ENCODE data around the gene SH2B3. TPM values are rescaled to one million over a fixed set of nuclear protein-coding genes. Genes with fewer than 3 reads are reported as not detected.
A peak's percentile ranks its signal among the peaks of the same experiment; 100 is the strongest.
"Not testable (repeated sequence)": the region's sequence is repeated elsewhere in the genome, so short reads cannot be mapped to it uniquely, and the experiment has no call there.

SH2B3 gene
- polyA plus RNA-seq (ENCODE audit: insufficient read depth in 1 of 5, insufficient read length in 5 of 5, low replicate concordance in 1 of 5) = 10 to 100 TPM; 17.4 to 20.7 (median 20.4) TPM
- long read RNA-seq, donor 1, full-length matches to known transcripts = 4 of 4 reads
- long read RNA-seq, donor 1, partial matches to known transcripts = 0 of 4 reads
- long read RNA-seq, donor 1, other reads (novel, unspliced or antisense) = 0 of 4 reads
- long read RNA-seq, donor 2 = 0 reads
- long read RNA-seq, donor 3, full-length matches to known transcripts = 1 of 1 reads
- long read RNA-seq, donor 3, partial matches to known transcripts = 0 of 1 reads
- long read RNA-seq, donor 3, other reads (novel, unspliced or antisense) = 0 of 1 reads
- long read RNA-seq, donor 4, partial matches to known transcripts = 12 of 12 reads
- long read RNA-seq, donor 4, other reads (novel, unspliced or antisense) = 0 of 12 reads
- long read RNA-seq, donor 5, full-length matches to known transcripts = 3 of 3 reads
- long read RNA-seq, donor 5, partial matches to known transcripts = 0 of 3 reads
- long read RNA-seq, donor 5, other reads (novel, unspliced or antisense) = 0 of 3 reads
- long read RNA-seq, donor 6, full-length matches to known transcripts = 1 of 25 reads
- long read RNA-seq, donor 6, partial matches to known transcripts = 24 of 25 reads
- long read RNA-seq, donor 6, other reads (novel, unspliced or antisense) = 0 of 25 reads
- long read RNA-seq, donor 7, full-length matches to known transcripts = 1 of 1 reads
- long read RNA-seq, donor 7, partial matches to known transcripts = 0 of 1 reads
- long read RNA-seq, donor 7, other reads (novel, unspliced or antisense) = 0 of 1 reads
- long read RNA-seq, donor 8, full-length matches to known transcripts = 1 of 1 reads
- long read RNA-seq, donor 8, partial matches to known transcripts = 0 of 1 reads
- long read RNA-seq, donor 8, other reads (novel, unspliced or antisense) = 0 of 1 reads

- DNase-seq = no peak
Measured at GRCh38 chr12:111405859-111406473, at the start of gene SH2B3. Gene SH2B3, plus strand, starts transcription at chr12:111405923. Its CDS starts 12,223 bp downstream, at chr12:111418146.

DNA sequence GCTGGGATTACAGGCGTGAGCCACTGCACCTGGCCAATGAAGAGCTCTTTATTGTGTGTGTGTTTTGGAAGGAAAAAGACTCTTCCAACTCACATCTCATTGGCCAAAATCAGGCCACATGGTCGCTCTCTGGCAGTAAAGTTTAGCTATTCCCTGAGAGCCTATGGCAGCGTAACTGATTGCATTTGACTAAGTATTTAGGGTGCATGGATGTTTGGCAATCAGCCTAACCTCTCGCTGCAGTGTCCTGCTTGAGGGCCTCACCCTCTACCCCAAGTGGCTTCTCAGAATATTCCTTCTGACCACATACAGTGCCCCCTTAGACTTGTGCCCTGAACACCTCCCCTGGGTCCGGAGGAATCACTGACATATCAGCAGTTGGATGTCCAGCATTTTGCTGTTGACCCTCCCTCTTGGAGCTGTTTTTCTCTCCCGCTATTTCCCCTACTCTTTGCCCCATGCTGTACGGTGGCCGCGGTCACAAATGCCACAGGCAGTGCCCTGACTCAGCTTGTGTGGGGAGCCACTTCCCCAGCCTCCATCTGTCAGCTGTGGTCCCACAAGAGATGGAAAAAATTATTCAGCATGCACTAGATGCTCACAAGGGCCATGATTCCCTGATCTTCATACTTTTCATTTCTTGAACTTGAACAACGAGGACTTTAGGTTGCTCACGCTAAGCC lies 46.4 kb upstream of the SH2B3 start:
- no peak for DNase-seq

DNA sequence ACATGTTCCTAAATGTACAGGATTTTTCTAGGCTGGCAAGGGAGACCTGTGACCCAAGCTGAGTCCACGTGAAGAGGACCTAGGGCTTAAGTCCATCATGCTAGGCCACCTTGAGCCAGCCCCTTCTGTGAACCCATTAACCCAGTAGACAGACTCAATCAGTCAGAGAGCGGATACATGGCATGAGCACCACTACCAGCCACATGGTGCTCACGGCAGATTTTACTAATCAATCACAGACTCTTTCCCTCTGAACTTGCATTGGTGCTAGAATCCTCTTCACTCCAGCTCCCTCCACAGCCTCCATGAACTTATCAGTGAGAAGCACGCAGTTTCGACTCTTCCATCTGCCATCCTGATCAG lies 45.8 kb upstream of the SH2B3 start:
- no peak for DNase-seq

GRCh38 chr12:111360325-111360930 lies 45.3 kb upstream of the SH2B3 start:
- no peak for DNase-seq

DNA sequence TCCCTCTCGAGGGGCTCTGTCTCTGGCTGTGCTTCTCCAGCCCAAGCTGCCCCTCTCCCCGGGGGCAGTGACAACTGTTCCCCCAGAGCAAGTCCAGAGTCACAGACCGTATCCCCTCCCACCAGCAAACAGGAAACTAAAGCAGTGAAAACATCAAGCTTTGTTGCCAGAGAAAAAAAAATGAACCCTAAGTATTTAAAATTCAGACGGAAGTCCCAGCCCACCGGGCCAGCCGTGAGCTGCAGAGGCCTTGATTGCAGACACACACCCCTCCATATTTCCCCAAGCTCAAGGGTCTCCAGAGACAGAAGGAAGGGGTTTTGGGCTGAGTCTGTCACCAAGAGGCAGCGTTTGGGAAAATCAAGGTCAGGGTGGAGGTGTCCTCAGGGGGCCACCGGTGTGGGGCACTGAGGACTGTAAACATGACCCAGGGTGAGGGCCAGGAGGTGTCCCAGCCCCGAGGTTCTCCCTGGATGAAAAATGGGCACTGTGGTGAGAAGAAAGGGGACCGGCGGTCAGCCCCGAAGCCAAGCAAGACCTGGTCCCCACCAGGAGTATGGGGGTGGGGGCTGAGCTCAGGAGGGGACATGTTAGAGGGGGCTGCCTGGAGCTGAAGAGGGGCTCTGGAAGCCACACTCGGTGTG lies 44.5 kb upstream of the SH2B3 start:
- DNase-seq = no peak

DNA sequence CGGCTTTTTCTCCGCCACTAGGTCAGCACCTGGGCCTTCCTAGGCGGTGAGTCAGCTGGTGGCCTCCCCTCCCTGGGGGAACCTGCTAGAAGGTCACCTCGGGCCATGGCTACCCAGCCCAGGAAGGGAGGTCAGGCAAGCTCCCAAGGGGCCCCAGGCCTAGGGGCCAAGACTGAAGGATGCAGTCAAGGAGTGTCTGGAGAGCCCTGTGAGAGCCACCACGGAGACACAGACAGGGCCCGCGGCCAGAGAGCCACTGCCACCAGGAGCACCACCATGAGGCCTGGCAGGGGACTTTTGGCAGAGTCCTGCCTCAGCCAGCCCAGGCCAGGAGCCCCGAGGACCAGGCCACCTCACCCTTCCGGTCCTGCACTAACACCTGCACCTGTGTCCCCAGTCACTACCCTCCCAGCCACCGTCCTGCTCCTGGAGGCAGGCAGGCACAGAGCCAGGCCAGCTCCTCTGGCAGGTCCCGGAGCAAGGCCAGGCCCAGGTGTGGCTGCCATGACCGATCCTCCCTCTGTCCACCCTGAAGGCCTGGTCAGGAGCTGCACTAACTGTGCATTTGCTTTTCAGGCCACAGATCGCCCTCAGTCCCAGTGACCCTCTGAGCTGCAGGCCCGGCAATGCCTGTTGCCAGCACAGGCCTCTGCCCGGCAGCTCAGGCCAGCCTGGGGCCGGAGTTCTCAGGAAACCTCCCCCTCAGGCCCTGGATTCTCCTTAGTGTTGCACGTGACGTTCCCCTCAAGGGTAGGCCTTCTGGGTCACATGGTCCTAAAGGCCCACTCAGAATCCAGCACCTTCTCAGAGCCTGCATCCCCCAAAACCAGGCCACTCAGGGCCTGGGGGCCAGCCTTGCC lies 43.8 kb upstream of the SH2B3 start:
- DNase-seq = no peak

DNA sequence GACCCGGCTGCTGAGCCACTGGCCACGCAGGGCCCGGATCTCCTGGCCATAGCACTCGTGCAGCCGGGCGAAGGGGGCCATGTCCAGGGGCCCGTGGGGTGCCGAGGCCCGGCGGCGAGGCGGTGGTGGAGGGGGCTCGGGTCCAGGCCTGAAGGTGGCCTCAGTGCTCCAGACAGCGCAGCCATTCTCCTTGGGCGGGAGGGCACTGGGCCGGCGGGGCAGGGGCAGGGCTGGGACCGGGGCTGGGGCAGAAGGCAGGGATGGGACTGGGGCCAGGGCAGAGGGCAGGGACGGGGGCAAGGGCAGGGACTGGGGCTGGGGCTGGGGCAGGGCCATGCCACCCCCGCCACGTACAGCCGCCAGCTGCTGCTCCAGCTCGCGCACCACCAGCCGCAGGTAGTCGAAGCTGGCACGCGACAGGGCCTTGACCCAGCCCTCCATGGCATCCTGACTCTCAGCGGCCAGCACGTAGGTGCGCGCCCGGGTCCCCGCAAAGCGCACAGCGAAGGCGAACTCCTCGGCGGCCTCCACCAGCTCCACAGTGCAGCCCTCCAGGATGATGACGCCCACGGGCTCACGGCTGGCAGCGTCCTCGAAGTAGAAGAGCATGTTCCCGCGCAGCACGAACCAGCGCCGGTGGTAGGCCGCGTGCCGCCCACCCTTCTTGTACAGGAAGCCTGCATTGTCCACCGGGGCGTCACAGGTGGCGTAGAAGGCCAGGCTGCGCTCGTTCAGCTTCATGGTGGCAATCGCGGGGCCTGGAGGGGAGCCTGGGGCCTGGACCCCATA lies 42.8 kb upstream of the SH2B3 start:
- no peak for DNase-seq

DNA sequence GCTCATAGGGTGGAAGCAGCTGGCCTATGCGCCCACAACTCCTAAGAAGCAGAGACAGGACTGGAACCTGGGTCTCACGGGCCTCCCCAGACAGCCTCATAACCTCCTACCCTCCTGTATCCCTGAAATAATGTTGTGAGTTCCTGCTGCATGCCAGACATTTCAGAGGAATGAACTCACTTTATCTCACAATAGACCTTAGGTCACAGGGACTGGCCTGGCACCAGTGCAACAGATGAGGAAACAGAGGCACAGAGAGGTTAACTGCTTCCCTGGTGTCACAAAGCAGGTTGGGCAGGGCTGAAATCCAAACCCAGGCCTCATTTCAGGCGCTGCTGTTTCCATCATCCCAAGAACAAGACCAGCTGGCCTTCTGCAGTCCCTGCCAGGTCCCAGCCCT lies 42.1 kb upstream of the SH2B3 start:
- no peak for DNase-seq

- DNase-seq = no peak
Measured at GRCh38 chr12:111366075-111366474, 39.6 kb upstream of the SH2B3 start.

- DNase-seq = no peak
Measured at GRCh38 chr12:111366583-111366982, 39.1 kb upstream of the SH2B3 start.

DNA sequence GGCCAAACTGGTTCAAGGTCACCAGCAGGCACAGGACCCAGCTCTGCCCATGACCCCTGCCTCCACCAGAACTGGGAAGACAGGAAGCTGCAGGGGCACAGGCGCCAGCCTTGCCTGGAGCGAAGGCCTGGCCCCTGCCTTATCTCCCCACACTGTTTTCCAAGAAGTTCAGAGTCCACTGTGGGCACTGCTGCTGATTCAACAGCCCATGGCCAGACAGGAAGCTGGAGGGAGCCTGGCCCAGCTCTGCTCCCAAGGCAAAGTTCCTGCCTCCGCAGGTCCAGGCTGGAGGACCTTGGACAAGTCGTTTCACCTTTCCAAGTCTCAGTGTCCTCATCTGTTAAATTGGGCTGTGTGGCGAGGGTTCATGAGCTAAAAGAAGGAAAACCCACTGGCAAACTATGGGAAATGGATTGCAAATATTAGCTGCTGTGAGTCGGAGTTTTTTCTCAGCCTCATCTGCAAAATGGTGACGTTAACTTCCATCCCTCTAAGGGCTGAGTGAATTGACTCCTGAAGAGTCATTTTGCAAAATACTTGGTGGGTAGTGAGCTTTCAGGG lies 38.0 kb upstream of the SH2B3 start:
- DNase-seq = no peak

DNA sequence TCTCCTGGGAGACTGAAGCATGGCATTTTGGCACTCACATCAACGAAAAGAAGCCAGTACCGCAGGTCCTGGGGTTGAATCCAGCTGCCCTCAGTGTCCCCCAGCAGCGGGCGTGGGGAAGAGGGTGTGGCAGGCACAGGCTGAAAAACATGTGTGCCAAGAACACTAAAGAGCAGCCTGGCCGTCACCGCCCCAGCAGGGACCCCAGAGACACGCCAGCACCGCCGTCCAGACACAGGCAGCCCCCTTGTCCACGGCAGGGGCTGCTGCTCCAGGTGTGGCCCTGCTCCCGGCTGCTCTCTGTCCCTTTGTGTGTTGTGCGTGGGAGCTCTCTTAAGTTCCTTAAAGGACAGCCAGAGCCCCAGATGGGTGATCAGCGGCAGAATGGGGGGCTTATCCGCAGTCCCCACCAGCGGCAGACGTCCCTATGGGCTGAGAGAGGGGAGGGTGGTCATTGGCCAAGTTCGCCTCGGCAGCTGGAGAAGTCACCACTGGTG lies 37.4 kb upstream of the SH2B3 start:
- peak; percentile 15 to 20 for DNase-seq

DNA sequence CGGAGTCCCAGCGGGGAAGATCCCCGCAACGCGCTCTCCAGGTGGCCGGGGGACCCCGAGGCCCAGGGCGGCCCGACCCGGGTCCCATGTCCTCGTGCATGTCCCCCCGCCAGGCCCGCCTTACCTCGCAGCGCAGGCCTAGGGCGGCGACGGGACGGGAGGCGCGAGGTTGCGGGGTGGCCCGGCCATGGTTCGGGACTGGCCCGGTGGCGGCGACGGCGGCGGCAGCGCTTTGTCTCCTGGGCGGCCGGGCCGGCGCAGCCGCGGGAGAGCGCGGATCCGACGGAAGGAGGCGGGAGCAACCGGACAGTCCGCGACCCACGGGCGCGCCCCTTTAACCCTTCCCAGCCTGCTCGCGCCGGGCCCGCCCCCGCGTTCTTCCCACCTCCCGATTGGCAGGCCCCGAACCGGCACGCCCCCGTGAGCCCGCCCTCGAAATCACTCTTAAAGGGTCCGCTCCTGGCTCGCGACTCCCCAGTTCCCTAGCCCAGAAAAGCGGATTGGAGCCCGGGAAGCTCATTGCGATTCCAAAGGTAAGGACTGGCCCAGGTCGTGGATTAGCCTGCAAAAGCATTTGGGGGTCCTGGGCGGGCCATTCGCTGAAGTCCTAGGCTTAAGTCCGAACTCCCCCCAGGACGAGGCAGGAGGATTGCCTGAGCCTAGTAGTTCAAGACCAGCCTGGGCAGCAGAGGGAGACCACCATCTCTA lies 36.8 kb upstream of the SH2B3 start, which contains the start of gene PHETA1:
Gene PHETA1 (minus strand): TSS at position 308 of the 708 bp plus-strand sequence. CDS start 5,668 bp downstream, outside the sequence.
- DNase-seq = peak; percentile 85 to 87

DNA sequence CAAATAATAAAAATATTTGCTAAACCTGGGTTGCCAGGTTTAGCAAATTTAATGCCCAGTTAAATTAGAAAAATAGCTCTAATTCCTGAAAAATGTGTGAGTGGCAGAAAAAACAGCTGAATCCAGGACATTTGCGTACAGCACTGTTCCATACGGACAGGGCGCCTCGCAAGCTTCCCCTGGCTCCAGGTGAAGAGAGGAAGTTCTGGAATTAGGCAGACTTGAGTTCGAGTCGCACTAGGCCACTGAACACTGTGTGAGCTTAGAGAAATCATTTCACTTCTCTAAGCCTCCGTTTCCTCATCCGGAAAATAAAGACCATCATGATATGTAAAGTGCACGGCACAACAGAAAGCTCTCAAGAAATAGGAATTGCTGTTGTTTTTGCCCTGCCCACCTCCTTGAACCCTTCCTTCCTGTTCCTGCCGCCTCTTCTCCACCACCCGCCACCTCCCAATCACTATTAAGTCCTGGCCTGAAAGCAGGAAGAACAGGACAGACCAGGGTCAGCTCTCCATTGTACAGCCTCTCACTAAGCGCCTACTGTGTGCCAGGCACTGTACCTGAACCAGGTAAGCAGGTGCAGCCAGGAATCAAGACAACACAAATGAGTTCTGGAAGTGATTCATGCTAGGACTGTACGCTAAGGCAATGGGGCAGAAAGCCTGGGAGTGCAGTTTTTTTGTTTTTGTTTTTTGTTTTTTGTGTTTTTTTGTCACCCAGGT lies 36.1 kb upstream of the SH2B3 start:
- no peak for DNase-seq

DNA sequence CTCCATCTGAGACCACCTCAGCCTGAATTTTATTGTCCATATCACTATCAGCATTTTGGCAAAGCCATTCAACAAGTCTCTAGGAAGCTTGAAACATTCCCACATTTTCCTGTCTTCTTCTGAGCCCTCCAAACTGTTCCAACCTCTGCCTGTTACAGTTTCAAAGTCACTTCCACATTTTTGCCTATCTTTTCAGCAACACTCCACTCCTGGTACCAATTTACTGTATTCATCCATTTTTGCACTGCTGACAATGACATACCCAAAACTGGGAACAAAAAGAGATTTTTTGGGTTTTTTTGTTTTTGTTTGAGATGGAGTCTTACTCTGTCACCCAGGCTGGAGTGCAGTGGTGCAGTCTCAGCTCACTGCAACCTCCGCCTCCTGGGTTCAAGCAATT lies 32.5 kb upstream of the SH2B3 start:
- DNase-seq = not testable (repeated sequence)

DNA sequence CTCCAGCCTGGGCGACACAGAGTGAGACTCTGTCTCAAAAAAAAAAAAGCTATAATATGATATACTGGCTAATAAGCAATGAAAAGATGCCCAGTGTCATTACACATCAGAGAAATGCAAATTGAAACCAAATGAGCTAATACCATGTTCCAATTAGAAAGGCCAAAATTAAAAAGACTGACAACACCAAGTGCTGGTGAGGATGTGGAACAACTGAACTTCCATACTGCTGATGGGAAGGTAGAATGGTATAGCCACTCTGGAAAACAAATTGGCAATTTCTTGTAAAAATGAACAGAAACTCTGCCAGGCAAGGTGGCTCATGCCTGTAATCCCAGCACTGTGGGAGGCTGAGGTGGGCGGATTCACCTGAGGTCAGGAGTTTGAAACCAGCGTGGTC lies 28.3 kb upstream of the SH2B3 start:
- no peak for DNase-seq

Data from right lung (tissue), 10 donors.